Subcutaneous adipose tissue (tissue), 4 donors: ENCODE measurements around the gene GALNT14. TPM values are rescaled to one million over a fixed set of nuclear protein-coding genes. Genes with fewer than 3 reads are reported as not detected.

Source experiments
- total RNA-seq, 4 donors: library from RNA; depleted of rRNA; stranded (reverse); fragments of >200 nt; gene quantifications; one replicate each; pipeline ENCODE4 v1.1.0, GENCODE V29; 2016
- TF ChIP-seq, protein P1 (sequence below): fragments of 450-650 bp; IDR thresholded peaks from one replicate; pipeline ENCODE4 v1.5.1; 2016; ENCODE audit warnings: low read depth, mild to moderate bottlenecking, control low read depth, antibody characterized with exemption, moderate library complexity

GALNT14 gene
- total RNA-seq, 4 donors from 2014 or later: 0.66 to 1.1 (median 0.90) TPM

- TF ChIP-seq, protein P1, sequence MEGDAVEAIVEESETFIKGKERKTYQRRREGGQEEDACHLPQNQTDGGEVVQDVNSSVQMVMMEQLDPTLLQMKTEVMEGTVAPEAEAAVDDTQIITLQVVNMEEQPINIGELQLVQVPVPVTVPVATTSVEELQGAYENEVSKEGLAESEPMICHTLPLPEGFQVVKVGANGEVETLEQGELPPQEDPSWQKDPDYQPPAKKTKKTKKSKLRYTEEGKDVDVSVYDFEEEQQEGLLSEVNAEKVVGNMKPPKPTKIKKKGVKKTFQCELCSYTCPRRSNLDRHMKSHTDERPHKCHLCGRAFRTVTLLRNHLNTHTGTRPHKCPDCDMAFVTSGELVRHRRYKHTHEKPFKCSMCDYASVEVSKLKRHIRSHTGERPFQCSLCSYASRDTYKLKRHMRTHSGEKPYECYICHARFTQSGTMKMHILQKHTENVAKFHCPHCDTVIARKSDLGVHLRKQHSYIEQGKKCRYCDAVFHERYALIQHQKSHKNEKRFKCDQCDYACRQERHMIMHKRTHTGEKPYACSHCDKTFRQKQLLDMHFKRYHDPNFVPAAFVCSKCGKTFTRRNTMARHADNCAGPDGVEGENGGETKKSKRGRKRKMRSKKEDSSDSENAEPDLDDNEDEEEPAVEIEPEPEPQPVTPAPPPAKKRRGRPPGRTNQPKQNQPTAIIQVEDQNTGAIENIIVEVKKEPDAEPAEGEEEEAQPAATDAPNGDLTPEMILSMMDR: no peak
Observed at GRCh38 chr2:30900381-30900780, 237.9 kb downstream of the GALNT14 start.

DNA sequence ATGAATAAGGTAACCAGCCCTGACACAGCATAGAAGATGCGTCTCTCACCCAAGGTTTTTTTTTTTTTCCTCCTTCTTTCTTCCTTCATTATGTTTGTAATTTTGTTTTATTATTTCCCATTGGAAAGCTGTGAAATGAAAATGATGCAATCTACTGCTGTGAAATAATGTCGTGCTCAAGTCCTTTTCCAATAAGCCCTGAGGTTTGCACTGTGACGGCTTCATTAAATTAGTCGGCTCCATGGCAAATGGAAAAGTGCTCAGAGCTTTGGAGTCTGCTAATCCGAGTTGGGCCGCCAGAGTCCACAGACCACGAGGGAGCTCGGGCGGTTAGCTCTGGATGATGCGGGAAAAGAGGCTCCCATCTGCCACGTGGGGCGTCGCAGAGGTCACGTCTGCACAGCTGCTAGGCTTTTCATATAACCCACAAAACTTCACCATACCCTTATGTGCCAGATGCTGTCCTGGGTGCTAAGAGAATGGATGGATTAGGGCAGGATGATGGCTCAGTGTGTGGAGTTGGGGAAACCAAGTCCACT is 238.7 kb downstream of the GALNT14 start:
- TF ChIP-seq, protein P1: no peak

GRCh38 chr2:30897539-30897938 is 240.7 kb downstream of the GALNT14 start:
- TF ChIP-seq, protein P1: no peak

DNA sequence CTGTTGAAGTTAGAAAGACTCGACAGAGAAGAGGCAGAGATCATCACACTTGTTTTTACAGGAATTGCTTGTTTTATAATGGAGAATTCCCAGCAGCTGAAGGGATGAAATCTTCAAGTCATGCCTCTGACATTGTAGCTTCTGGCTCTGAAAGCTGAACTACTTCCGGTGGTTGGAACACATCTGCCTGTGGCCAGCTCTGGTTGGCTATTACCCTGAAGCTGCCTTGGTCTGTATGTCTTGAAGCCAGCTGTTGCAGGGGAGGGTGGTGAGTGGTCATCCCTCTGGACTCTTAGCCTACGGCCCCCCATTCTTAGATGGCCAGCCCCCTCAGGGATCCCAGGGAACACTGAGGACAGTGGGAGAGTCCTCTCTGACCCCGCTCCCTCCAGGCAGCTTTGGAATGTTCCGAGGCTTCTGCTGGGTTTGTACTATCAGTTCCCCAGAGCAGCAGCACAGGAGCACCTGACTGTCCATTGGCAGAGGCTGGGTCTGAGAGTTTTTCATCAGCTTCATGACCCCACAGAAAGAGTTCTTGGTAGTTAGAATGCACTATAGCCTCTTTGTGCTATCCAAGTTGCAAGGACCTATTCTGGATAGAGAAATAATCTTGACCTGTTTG is 243.6 kb downstream of the GALNT14 start:
- TF ChIP-seq, protein P1: no peak

- TF ChIP-seq, protein P1: no peak
Observed at GRCh38 chr2:30888852-30889409, 249.3 kb downstream of the GALNT14 start.

GRCh38 chr2:30886080-30886479 is 252.2 kb downstream of the GALNT14 start:
- TF ChIP-seq, protein P1: no peak

DNA sequence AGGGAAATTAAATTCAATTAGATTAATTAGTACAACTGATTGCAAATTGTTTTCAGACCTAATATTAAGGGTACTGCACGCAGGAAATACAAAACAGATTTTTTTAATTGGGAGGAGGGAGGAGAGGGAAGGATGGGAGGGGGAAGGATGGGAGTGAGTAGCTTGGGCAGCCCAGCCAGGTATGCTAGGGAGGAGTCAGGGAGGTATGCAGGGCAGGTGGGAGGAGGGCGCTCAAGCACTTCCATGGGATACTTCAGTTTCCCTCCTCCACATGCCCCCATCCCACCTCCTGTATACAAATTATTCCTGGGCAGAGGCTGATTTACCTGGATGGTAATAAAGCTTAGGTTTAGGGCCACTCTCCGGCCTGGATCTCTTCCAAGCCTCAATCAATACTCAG is 254.4 kb downstream of the GALNT14 start:
- TF ChIP-seq, protein P1: no peak
